Activated T-cell treated with anti-CD3 and anti-CD28 coated beads, Interleukin-2, amount 50 U/mL, for 48 hours (primary cell): ENCODE measurements around the gene VPS13D.

Experiments used
- DNase-seq, 2 experiments: peaks; one replicate each; pipeline ENCODE4 v3.0.0-alpha.2; 2020

Gene VPS13D

GRCh38 chr1:12475101-12475500 lies 245.3 kb downstream of the VPS13D start:
- DNase-seq, result no peak

- DNase-seq, result no peak
Observed at GRCh38 chr1:12475530-12475934, 245.7 kb downstream of the VPS13D start.

GRCh38 chr1:12475947-12476346 lies 246.1 kb downstream of the VPS13D start:
- DNase-seq, result no peak

GRCh38 chr1:12477314-12477713 lies 247.5 kb downstream of the VPS13D start:
- DNase-seq, result no peak

GRCh38 chr1:12477936-12478611 lies 248.2 kb downstream of the VPS13D start:
- peak in 1 of 2 experiments; percentile 52 for DNase-seq

- DNase-seq, result peak; percentile 54 to 55
Observed at GRCh38 chr1:12478612-12478985, 248.8 kb downstream of the VPS13D start.

GRCh38 chr1:12479311-12479710 lies 249.5 kb downstream of the VPS13D start:
- no peak for DNase-seq

GRCh38 chr1:12480041-12480440 lies 250.2 kb downstream of the VPS13D start:
- DNase-seq, result no peak

GRCh38 chr1:12480748-12481362 lies 251.0 kb downstream of the VPS13D start:
- peak; percentile 58 for DNase-seq

- no peak for DNase-seq
Observed at GRCh38 chr1:12481928-12482327, 252.1 kb downstream of the VPS13D start.

GRCh38 chr1:12482988-12483387 lies 253.2 kb downstream of the VPS13D start:
- no peak for DNase-seq

GRCh38 chr1:12485231-12486058 lies 255.6 kb downstream of the VPS13D start:
- DNase-seq, result no peak

- DNase-seq, result no peak
Observed at GRCh38 chr1:12486059-12486341, 256.2 kb downstream of the VPS13D start.

GRCh38 chr1:12486401-12487005 lies 256.7 kb downstream of the VPS13D start:
- DNase-seq, result no peak

GRCh38 chr1:12487520-12487919 lies 257.7 kb downstream of the VPS13D start:
- DNase-seq, result no peak

- no peak for DNase-seq
Observed at GRCh38 chr1:12488666-12489354, 259.0 kb downstream of the VPS13D start.

- DNase-seq, result no peak
Observed at GRCh38 chr1:12490532-12491142, 260.8 kb downstream of the VPS13D start.

GRCh38 chr1:12491656-12492055 lies 261.8 kb downstream of the VPS13D start:
- DNase-seq, result no peak

GRCh38 chr1:12495725-12496124 lies 265.9 kb downstream of the VPS13D start:
- DNase-seq, result no peak

- DNase-seq, result no peak
Observed at GRCh38 chr1:12496154-12496961, 266.5 kb downstream of the VPS13D start.

GRCh38 chr1:12499539-12500240 lies 269.9 kb downstream of the VPS13D start:
- no peak for DNase-seq
